NCI-H526 treated with DMSO at 0.1 percent for 48 hours (cell line): ENCODE measurements around the gene ZNF446.
"Not testable (repeated sequence)": the region's sequence is repeated elsewhere in the genome, so short reads cannot be mapped to it uniquely, and the experiment has no call there.

Experiments
- DNase-seq: peaks from one replicate; lab custom pipeline; 2025; lab: John Stamatoyannopoulos, UW

ZNF446 gene

DNA sequence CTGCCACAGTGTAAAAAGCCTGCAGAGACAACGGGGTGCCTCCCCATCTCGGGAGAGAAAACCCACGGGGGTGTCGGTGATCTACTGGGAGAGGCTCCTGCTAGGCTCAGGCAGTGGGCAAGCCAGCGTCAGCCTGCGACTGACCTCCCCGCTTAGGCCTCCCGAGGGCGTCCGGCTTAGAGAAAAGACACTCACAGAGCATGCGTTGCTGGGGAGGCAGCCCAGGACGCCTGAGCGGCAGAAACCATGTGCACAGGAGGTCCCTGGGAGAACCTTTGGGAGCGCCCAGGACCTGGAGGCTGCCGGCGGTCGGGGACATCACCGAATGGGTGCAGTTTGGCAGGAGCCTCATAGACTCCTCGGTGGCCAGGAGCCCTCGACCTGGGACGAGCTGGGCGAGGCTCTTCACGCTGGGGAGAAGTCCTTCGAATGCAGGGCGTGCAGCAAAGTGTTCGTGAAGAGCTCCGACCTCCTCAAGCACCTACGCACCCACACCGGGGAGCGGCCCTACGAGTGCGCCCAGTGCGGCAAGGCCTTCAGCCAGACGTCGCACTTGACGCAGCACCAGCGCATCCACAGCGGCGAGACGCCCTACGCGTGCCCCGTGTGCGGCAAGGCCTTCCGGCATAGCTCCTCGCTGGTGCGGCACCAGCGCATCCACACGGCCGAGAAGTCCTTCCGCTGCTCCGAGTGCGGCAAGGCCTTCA lies 5.2 kb upstream of the ZNF446 start:
- DNase-seq = not testable (repeated sequence)

DNA sequence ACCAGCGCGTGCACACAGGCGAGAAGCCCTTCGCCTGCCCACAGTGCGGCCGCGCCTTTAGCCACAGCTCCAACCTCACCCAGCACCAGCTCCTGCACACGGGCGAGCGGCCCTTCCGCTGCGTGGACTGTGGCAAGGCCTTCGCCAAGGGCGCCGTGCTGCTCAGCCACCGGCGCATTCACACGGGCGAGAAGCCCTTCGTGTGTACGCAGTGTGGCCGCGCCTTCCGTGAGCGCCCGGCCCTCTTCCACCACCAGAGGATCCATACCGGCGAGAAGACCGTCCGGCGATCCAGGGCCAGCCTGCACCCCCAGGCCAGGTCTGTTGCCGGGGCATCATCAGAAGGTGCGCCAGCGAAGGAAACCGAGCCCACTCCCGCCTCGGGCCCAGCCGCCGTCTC lies 4.4 kb upstream of the ZNF446 start:
- DNase-seq = no peak

DNA sequence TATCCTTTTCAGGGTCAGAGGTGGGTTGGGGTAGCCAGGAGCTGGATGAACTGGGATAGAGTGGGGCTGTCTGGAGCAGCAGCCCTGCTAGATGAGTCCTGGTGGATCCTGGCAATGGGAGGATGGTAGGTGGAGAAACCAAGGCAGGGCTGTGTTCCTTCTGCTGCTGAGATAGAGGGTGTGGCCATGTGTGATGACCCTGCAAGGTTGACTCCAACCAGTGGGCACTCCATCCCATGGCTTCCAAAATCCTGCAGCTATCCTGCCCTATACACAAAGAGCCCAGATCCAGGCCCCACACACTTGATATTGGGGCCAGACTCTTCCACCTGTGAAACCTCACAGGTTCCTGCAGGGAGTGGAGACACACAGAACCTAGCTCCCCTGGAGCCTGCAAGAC lies 2.4 kb upstream of the ZNF446 start:
- DNase-seq = no peak

DNA sequence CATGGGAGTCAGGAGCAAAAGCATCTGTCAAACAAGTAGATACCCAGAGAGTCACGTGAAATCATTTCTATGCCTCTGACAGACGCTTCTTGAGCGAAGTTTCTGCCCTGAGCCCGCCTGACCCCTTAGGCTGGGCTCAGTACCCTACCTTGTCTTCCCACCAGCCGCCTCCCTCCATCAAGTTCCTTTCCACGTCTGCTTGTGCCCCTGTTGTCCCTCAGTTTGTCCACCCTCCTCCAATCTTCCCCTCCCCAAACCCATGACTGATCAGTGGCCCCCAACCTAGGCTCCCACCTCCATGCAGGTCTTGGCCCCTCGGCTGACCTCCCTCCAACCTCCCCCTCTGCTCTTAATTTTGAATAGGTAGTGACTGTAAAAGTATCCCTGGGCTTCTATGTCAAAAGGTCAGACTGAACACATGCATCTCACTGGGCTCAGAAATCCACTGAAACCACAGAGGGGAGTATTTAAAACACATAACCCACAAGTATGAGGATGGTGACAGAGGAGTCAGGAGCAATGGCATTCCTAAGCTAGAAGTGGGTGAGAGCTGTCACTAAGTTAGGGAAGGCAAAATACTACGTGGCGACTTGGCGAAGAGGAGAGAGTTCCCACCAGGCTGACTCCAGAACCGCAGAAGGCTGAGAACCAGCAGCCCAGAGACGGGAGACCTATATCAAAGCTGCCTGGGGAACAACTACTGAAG lies 1.7 kb upstream of the ZNF446 start:
- no peak for DNase-seq

DNA sequence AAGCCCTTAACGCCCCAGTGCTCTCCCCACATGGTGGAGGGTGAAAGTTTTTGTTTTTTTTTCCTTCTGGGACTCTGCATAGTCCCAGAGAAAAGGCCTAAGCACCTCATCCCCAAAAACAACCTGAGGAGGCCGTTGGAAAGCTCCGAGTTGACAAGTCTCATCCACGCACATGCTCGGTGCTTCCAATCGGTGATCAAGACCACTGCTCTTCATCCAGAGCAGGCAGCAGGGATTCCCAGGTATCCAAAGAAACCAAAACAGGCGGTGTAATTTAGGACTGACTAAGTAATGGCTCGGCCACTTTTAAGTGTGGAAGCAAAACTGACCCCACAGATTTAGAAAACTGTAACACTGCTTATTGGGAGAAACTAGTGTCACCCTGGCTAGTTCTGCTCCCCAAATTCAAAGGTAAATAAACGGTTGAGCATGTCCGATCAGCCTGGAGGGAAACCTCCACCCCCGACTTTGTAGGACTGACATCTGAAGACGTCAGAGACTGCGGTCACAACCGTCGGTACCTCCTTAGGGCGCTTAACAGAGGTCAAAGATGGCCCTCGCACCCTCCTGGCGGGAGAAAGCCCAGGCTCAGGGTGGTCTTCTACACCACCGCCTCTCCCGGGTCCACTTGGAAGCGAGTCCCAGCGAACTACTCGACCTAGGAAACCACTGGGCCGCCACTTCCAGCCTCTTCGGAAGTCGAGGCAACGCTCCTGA lies 997 bp upstream of the ZNF446 start:
- DNase-seq = no peak

DNA sequence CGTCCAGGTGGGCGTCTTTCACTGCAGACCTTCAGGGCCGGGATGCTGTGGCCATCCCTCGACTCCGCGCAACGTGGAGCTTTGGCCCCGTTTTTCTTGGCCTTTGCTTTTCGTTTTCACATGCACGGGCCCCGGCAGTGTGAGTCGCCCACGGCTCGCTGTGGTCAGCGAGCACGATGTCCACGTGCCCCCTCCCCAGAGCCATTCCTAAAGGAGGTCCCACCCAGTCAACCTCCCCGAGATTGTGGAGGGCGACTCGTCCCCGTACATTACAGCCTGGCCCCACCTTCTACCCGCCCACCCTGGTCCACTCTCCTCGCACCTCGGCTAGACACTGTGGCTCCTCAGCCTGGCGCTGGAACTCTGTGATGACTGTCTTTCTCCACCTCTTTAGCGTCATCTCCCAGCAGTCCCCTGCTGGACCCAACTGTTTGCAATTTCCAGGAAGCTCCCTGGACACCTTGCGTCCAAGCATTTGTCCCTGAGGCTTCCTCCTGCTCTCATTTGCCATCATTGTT lies 405 bp downstream of the ZNF446 start:
- DNase-seq = no peak

DNA sequence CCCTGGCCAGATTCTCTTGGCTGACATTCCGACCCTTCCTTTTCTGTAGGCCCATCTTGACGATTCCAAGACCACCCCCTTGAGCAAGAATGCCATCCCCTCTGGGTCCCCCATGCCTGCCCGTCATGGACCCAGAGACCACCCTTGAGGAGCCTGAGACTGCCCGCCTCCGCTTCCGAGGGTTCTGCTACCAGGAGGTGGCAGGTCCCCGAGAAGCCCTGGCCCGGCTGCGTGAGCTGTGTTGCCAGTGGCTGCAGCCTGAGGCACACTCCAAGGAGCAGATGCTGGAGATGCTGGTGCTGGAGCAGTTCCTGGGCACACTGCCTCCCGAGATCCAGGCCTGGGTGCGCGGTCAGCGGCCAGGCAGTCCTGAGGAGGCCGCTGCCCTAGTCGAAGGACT lies 978 bp downstream of the ZNF446 start:
- DNase-seq = no peak

DNA sequence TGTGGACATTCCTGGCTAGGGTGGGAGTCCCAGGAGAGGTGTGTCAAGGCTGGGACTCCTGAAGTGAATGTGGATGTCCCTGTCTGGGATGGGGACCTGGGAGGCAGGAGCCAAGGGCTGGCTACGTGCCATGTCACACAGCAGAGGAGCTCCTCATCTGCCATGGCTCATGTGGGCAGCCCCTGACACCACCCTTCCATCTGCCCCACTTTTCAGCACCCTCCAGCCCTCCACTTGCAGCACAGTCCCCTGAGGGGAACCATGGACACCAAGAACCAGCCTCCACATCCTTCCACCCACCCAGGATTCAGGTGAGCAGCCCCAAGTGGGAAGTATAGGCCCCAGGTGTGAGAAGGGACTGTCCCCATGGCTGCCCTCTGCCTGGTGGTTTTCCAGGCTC lies 1.7 kb downstream of the ZNF446 start:
- no peak for DNase-seq

DNA sequence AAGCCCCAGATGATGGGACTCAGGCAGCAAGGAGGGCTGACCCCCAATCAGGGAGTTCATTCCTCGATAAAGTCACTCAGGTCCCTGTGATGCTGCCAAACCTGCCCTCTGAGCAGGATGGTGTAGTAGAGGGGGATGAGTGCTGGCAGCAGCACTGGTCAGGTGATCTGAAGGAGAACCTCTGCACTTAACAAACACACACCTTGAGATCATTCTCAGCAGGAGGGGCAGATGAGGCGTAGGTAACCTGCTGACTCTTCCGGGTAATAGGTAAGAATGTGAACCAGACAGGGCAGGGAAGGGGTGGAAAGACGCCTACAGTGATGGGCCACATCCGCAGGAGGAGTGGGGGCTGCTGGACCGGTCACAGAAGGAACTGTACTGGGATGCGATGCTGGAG lies 3.2 kb downstream of the ZNF446 start:
- no peak for DNase-seq

DNA sequence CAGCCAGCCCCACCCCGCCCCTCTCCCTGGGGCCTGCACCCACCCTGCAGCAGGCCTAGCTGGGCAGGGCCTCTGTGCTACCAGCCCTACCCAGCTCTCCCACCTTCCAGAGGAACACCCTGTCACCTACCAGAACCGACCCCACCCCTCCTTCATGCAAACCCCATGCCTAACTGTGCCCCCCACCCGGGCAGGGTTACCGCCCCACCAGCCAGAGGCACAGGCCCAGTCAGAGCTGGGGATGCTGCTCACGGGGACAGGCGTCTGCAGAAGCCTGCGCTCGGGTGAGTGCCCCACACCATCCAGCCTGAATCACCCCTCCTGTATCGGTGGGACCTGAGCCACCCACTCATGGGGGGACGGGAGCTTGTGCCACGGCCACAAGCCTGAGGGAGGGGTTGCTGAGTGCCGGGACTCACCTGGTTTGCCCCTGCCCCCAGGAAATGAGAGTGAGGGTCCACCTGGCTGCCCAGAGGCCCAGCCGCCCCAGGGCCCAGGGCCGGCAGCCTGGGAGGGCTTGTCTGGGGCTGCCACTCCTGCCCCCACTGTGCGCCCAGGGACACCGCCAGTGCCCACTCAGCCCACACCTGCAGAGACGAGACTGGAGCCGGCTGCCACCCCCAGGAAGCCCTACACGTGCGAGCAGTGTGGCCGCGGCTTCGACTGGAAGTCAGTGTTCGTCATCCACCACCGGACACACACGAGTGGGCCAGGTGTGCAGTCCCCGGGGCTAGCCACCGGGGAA lies 3.8 kb downstream of the ZNF446 start:
- no peak for DNase-seq

DNA sequence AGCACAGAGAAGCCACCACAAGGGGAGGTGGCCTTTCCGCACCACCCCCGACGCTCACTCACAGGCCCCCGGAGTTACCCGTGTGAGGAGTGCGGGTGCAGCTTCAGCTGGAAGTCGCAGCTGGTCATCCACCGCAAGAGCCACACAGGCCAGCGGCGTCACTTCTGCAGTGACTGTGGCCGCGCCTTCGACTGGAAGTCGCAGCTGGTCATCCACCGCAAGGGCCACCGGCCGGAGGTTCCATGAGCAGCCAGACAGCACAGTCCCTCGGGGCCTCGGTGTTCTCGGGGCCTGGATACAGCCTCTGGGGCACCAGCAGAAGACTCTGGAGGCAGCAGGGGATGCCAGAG lies 4.3 kb downstream of the ZNF446 start:
- DNase-seq = no peak

DNA sequence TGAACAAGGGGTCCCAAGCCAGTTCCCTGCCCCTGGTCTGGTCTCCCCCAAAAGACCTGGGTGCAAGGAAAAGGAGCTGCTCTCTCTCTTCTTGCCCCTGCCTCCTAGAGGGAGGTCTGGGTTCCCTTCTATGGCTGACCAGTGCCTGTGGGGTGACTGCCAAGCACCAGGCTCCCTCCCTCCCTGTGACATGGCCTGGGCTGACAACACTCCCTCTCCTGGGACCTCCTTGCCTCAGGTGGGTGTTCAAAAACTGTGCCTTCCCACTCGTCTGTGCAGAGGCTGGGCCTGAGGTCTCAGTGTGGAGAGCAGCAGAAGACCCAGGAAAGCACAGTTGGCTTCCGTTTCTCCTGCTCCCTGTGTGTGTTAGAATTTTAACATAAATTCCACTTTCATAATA lies 4.7 kb downstream of the ZNF446 start:
- no peak for DNase-seq

DNA sequence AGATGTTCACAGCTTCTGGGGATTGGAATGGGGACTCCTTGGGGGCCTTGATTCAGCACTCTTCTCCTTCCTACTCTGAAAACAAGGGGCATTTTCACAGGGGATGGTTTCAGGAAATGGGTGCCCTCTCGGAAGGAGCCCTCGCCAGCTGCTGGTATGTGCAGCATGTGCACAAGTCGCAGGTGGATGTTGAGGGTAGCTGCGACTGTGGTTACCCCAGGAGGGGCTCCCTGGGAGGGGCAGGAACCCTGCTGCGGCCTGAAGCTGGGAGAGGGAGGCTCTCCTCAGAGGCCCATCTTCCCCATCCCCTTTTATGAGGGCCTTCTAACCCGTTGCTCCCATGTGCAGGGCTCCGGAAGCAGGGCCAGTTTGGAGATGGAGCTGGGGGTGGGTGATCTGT lies 6.2 kb downstream of the ZNF446 start:
- no peak for DNase-seq

DNA sequence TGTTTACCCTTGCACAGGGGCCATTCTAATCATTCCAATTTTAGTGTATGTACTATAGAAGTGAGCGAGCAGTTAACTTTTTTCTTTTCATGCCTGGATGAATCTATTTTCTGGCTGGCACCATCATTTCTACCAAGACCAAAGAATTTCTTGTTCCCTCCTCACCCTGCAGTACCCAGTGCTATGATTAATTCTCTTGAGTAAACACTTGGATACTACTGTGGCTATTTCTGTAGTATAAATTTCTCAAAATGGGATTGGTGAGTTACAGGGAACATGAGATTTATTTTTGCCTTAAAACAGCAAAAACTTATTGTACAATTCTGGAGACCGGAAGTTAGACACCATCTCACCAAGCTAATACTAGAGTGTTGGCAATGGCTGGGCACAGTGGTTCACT lies 7.6 kb downstream of the ZNF446 start:
- DNase-seq = no peak

DNA sequence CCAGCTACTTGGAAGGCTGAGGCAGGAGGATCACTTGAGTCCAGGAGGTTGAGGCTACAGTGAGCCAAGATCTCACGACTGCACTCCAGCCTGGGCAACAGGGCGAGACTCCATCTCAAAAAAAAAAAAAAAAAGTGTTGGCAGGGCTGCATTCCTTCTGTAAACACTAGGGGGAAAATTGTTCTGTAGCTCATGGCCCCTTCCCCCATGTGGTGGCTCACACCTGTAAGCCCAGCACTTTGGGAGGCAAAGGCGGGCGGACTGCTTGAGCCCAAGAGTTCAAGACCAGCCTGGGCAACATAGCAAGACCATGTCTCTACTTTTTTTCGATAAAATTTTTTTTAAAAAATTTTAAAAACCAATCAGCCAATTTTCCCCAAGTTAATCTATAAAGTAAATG lies 8.2 kb downstream of the ZNF446 start:
- not testable (repeated sequence) for DNase-seq

DNA sequence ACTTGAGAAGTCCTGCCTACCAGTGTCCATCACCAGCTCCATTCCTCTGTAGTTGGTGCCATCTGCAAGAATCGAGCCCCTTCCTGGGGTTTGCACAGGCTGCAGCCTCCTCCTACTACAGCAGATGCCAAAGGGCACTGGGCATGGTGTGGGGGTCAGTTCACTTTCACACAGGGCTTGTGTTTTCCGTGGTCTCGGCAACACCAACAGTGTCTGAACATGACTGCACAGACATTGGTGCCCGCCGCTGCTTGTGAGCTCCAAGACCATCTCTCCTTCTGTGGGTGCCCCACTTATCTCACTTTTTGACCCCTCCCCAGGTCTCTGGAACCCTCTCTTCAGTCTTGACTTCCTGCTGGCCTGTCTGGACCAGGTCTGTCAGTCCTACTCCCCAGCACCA lies 15.2 kb downstream of the ZNF446 start:
- no peak for DNase-seq

DNA sequence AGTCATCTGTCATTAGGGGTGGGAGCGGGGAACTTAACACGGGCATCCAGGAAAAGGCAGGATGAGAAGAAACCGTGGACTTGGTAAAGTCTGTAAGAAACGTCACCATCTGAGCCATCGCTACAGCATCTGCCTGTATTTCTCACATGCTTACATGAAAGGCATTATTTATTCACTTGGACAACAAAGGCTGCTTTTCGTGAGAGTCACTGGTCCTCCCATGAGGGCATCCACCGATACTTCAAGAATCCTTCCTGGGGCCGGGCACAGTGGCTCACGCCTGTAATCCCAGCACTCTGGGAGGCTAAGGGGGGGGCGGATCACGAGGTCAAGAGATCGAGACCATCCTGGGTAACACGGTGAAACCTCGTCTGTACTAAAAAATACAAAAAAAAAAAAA lies 16.1 kb downstream of the ZNF446 start:
- no peak for DNase-seq

DNA sequence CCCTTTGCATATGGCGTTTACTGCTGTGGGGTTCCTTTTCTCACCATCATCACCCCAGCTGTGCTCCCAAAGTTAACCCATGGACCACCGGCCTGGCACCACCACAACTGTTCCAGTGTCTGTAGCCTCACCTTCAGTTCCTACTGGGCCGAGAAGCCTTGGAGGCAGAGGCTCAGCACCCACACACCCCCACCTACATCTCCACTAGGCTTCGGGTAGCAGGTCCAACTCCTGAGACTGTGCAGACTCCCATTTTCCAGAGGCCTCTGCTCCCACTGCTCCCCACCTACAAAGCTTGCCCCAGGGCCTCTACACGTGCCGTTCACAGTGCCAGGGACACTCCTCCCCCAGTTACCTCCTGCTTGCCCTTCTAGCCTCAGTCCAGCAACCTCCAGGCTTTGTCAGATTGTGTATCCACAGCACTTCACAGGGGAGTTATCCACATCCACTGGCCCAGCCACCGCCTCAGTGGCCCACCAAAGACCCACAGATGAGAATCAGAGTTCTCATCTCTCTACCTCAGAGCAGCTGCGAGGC lies 21.6 kb downstream of the ZNF446 start:
- no peak for DNase-seq

DNA sequence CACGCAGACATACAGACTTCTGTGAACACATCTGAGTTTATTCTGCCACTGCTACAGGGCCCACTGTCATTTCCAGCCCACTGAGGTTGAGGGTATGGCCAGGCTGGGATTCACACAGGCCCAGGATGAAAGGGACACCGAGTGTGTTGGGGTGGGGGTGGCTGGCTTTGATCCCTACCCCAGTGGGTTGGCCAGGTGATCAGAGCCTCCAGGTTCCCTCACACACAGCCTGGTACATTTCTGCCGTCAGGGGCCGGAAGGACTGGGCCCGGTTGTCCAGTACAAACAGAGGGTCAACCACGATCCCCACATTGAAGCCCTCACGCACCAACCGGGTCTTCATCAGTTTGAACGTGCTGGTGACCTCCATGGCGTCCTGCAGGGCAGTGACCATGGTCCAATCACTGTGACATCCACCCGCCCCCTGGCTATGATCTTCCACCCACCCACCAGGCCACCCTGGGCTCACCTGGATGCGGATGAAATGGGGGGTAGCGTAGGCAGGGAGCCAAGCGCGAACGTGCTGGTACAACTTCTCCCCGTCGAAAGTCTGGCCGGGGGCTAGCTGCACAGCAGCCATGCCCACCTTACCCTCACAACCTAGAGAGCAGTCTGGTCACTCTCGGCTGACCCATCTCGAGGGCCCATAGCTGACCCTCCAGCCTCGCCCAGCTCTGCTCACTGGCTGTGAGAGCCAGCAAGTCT lies 22.3 kb downstream of the ZNF446 start:
- no peak for DNase-seq

DNA sequence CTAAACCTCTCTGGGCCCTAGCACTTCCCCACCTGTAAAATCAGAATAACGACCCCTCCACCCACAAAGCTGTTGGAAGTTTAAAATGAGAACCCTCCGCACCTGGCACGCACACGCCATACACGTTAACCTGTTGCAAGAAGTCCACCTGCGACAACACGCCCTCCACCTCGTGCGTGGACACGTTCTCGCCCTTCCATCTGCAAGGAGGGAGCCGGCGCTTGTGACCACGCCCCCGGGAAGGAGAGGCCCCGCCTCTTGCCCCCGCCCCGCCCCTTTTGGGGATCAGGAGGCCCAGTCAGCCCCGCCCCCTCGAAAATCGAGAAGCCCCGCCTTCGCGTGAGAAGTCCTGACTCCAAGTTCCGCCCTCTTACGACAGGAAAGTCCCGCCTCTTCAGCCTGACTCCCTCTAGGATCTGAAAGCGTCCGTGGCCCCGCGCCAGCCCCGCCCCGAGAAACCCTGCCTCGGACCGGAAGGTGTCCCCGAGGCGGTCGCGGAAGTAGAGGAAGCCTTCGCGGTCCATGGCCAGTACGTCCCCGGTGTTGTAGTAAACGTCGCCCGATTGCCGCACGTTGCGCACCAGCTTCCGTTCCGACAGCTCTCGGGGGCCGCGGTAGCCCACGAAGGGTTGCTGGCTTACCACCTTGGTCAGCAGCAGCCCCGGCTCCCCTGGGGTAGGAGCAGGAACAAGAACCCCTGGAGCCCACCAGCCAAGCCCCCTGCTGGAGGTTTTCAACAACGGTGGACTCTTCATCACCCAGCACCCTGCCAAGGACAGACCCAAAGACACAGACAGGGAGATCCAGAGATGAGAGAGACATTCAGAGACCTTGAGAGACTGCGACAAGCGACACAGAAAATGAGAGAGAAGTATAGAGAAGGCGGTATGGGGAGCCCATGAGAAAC lies 23.1 kb downstream of the ZNF446 start:
- peak; percentile 97 for DNase-seq
